MV-4-11 (cell line): Measurements from ENCODE around the gene GP1BB.
A peak's percentile ranks its signal among the peaks of the same experiment; 100 is the strongest.
"Not testable (repeated sequence)": the region's sequence is repeated elsewhere in the genome, so short reads cannot be mapped to it uniquely, and the experiment has no call there.

Source experiments
- DNase-seq: peaks from one replicate; lab custom pipeline; 2025; lab: John Stamatoyannopoulos, UW

The GP1BB gene

GRCh38 chr22:19723232-19723982, at the start of gene GP1BB:
Gene GP1BB (plus strand): TSS chr22:19723539. CDS start chr22:19723570, 31 bp downstream.
- DNase-seq = peak; percentile 22

DNA sequence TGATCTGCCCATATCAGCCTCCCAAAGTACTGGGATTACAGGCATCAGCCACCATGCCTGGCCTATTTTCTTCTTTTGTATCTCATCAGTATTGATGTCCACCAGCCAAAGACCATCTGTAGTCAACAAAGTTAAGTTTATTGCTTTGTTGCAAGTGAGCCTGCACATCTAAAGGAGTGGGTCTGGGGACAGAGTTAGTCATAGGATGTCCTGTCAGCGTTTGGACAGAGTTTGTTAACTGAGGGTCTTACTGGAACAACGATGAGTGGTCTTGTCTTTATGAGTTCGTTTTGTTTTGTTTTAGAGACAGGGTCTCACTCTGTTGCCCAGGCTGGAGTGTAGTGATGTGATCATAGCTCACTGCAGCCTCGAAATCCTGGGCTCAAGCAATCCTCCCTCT, 49.7 kb upstream of the GP1BB start:
- DNase-seq = no peak

DNA sequence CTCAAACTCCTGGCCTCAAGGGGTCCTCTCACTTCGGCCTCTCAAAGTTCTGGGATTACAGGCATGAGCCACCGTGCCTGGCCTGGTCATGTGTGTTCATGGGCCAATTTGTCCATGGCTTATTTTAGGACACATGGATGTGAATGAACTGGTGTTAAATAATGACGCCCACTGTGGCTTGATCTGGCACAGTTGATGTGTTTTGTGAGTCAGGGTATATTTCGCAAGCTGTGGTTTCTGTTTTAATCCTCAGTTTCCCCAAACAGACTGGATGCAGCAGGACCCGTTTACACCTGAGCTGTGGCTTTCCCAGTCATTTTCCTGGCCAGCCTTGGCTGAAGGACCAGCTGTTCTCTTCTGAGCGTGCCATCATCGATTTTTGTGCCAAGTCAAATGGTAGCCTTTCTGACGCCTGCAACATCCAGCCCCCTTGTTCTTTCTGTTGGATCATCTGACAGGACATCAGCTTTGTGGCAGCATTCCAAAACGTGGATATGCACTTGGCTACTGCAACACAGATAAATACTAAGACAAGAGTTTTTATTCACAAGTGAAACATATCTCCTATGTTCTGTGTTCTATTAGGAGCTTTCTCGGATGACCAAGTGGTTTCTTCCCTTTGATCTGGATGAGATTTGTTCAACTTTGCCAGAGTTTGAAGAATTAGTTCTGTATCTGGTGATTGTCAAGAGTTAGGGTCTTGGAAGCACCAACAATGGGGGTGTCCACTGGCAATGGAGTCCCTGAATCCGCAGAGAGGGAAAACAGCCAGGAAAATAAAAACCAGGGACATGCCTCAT, 49.0 kb upstream of the GP1BB start:
- DNase-seq = no peak

DNA sequence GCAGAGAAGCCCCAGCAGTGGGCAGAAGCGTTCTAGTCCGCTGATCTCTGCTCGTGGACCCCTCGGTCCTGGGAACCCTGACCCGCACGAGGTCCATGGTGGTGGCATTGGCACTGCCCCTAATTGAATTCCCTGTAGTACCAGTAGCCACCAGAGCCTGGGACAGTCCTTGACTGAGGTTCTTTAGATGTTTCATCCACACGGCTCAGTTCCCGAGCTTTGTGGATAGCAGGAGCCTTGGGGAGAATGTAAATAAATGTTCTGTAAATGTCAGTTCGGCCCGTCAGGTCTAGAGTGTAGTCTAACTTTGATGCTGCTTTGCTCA, 48.4 kb upstream of the GP1BB start:
- DNase-seq = no peak

DNA sequence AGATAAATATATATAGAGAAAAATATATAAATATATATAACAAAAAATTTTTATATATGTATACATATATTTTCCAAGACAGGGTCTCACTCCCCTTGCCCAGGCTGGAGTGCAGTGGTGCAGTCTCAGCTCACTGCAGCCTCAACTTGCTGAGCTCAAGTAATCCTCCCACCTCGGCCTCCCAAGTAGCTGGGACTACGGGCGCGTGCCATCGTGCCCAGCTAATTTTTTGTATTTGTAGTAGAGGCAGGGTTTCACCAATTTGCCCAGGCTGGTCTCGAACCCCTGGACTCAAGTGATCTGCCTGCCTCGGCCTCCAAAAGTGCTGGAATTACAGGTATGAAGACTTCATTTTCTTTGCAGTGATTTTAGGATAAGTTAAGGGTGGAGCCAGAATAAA, 47.9 kb upstream of the GP1BB start:
- no peak for DNase-seq

GRCh38 chr22:19676437-19676836, 46.9 kb upstream of the GP1BB start:
- DNase-seq = not testable (repeated sequence)

DNA sequence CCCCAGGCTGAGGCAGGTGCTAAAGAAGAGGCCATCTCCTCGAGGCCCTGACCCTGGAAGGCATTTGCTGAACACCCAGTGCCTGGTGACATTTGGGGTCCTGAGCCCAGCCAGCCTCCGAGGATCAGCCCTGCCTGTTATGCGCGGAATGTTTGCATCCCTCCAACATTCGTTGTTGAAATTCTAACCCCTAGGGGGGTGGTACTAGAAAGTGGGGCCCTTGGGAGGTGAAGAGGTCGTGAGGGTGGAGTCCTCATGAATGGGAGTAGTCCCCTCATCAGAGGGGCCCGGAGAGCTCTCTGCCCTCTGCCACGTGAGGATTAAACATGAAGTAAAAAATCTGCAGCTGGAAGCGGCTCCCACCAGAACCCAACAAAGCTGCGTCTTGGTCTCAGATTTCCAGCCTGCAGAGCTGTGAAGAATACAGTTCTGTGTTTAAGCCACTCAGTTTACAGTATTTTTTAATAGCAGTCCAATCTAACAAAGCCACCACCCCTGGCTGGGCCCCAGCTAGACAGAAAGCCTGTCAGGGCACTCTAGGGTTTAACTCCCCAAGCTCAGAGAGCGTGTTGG, 44.3 kb upstream of the GP1BB start:
- no peak for DNase-seq

GRCh38 chr22:19679522-19680101, 43.7 kb upstream of the GP1BB start:
- no peak for DNase-seq

DNA sequence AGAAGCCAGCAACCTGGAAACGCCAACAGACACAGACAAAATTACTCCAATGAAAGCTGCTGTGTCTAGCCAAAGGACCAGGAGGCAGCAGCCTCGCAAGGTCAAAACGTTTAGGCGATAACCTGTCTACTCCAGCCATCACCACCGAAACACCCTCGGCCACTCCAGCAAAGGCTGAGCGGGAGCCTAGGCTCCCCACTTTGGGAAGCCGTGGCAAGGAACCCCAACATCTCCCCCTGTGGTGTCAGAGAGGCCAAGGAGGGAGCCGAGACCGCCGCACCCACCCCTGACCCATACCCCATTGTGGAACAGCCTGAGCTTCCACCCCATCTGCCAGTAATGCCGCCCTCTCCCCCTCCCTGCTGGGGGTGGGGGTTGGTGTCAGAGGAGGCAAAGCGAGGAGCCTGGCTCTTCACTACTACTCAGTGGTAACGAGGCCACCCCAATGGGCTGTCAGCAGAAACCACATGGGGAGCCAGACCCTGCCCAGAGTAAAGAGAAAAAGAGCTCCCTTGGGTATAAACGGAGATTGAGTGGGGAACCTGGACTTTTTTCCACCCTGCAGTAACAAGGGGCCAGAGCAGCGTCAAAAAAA, 43.0 kb upstream of the GP1BB start:
- no peak for DNase-seq

GRCh38 chr22:19680911-19681862, 42.2 kb upstream of the GP1BB start:
- peak; percentile 26 for DNase-seq

DNA sequence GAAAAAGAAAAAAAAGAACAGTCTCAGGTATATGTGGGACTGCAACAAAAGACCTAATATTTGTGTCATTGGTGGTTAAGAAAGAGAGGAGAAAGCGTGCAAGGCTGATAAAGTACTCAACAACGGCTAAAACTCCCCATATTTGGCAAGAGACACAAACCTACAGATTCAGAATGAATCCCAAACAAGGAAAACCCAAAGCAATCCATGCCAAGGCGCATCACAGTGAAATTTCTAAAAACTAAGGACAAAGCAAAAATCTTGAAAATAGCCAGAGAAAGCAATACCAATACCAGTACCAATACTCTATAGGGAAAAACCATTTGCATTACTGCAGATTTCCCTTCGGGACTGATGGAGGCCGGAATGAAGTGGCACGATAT, 41.5 kb upstream of the GP1BB start:
- DNase-seq = no peak

DNA sequence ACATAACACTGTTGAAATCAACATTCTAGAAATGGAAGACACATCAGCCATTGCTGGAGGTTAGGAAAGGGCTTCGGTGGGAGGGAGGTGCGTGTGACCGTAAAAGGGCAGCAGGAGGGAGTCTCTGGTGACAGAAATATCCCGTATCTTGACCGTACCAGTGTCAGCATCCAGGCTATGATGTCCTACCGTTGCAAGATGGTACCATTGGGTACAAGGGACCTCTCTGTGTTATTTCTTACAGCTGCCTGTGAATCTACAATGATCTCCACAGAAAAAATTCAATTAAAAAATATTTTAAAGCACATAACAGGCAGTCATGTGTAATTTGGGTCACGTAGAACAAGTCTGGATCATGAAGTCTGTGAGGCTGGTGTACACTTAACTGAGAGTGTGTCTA, 36.4 kb upstream of the GP1BB start:
- no peak for DNase-seq

DNA sequence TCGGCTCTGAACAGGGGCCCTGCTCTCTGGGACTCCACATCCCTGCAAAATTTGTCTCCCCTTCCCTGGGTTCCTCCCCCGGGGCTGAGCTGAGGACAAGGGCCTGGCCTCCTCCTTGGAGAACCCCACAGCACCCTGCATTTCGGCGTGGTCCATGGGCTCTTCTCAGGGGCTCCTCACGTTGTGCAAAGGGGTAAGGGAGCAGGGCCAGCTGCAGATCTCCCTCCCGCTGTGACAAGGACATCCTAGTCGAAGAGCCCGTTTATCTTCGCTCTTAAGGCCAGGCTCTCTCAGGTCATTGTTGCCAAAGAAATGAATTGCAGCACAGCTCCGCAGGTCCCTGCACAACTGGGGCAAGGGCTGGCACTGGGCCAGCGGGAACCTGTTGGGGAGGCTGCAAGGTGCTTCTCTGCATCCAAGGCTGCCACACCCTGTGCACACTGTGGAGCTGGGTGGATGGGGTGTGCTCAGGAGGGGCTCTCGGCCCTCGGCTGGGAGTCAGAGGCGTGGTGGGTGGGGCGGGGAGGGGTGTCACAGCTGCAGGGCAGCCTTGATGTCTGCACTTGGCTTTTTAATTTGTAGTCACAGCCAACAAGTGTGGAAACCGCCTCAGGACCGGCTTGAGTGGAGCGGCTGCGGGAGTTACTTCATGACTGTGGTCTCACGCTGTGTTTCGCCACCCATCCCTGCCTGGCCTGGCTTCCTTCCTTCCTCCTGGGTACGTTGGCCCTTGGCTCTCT, 35.6 kb upstream of the GP1BB start:
- DNase-seq = peak; percentile 90

DNA sequence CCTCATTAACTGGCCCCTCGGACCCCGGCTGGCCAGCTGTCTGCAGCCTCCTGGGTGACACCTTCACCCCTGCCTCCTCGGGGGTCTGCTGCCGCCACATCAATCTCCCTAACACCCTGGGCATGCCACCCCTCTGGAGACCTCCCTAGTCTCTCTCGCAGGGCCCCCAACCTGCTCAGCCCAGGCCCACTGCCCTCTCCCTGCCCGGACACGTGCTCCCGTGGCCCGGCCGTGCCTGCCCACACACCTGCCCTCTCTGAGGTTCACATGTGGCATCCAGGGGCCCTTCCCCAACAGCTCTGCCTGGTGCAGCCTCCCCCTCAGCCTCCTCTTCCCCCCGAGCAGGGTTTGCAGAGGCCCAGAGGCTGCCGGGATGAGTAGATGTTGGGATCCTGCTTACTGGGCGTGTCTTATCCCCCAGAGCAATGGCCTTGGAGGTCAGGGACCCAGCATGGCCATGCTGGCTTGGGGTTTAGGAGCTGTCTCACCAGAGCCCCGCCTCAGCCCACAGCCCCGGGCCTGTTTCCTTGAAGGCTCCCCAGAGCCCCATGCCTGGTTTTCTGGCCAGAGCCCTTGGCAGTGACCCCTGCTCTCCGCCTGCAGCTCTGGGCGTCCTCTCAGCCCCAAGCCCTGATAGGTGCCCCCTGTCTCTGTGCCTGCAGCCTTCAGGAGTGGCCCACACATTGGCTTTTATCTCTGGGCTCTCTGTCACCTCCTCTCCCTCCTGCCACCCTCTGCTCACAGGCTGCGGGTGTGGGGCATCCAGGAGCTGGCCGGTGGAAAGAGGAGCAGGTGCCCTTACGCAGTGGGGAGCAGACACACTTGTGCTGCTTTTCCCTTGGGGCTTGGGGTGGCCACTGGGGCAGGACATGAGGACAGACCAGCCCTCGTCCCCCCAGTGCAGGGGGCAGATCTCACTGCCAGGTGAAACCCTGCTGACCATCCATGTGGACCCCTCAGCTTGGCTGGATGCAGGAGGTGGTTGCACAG, 34.7 kb upstream of the GP1BB start:
- no peak for DNase-seq

DNA sequence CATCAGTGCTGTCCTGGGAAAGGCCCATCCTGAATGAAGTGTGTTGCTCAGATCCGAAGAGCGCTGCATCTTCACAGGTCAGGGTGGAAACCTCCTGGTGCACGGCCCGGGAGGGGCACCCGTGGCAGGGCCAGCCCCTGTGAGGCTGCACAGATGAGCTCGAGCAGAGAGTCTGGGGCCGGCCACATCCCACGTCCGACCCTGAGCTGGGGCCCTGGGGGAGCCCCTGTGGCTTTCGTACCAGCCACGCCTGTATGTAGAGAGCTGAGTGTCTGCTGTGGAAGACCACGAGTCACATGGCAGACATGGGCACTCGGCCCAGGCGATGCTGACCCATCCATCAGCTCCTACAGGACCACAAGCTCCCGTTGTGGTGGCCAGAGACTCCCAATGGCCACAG, 33.9 kb upstream of the GP1BB start:
- DNase-seq = peak; percentile 22

- no peak for DNase-seq
These were observed 32.2 kb upstream of the GP1BB start for GRCh38 chr22:19691007-19691720.

DNA sequence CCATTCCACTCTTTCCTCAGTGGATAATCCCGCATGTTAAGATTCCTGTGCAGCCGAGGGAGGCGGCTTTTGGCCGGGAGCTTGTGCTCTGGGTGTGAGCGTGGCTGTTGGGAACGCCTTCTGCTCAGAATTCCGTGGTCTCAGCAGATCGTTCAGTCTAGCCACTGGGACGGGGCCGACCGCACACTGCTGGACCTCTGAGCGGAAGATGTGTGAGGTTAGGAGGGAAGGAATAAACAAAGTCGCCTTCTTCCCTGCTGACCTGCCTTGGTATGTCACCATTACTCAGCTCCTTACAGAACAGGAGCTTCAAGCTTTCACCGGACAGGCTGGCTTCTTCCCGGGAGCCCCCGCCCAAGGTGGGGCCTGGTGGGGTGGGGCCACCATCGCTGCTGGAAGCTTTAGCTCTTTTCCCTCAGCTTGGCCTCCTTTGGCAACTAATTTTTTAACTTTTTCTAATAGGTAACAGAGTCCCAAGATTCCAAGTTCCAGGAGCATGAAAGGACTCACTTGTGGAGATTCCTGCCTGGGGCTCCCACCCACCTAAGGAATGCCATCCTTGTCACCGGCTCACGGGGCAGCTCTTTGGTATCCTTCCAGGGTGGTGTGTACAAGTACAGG, 31.5 kb upstream of the GP1BB start:
- no peak for DNase-seq

DNA sequence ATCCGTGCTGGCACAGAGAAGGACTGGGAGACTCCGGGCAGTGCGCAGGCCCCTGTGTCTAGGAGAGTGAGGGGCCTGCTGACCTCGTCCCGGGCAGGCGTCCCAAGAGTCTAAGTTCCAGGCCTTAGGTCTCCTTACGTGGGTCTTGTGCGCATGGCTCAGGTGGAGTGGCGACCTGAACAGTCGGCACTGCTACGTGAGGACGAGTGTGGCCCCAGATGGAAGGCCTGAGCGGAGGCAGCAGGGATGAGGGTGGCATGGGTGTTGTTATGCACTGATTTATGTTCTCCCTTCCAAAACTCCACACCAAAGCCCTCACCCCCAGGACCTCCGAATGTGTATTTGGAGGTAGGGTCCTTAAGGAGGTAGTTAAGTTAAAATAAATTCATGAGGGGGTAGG, 29.8 kb upstream of the GP1BB start:
- DNase-seq = no peak
